AG04449 (cell line): ENCODE data around the gene PRSS50.
"Not testable (repeated sequence)": the region's sequence is repeated elsewhere in the genome, so short reads cannot be mapped to it uniquely, and the experiment has no call there.

Experiments
- CTCF ChIA-PET: fragments of 350-600 bp; formaldehyde crosslinking; extraction: SDS; loops from one replicate; lab custom pipeline; 2021; ENCODE audit warnings: antibody characterized with exemption; lab: Yijun Ruan, JAX
- POLR2A ChIA-PET: fragments of 400-600, 350-600 bp; formaldehyde crosslinking; extraction: SDS; loops from one replicate; lab custom pipeline; 2020; ENCODE audit warnings: antibody characterized with exemption, inconsistent platforms; lab: Yijun Ruan, JAX
- DNase-seq: peaks from one replicate; pipeline ENCODE4 v3.0.0-alpha.2; 2010; ENCODE audit warnings: low read depth, low spot score
- H3K4me3 ChIP-seq: 2 replicates; pipeline ENCODE4 v1.5.1; 2011; ENCODE audit warnings: low read depth, mild to moderate bottlenecking, control low read depth, low read length
- CTCF ChIP-seq: IDR thresholded peaks from one replicate; pipeline ENCODE4 v1.5.1; 2011; ENCODE audit warnings: mild to moderate bottlenecking, moderate library complexity, low read length, control low read depth, inconsistent platforms; ENCODE audit not compliant: insufficient read depth; ENCODE audit errors: missing control alignments

PRSS50 gene

GRCh38 chr3:46717447-46718231 is at the start of gene PRSS50:
Gene PRSS50 (minus strand): TSS chr3:46717869. CDS start chr3:46717824, 45 bp downstream.
- ChIA-PET POLR2A (no interaction called here), CTCF (interaction anchor here (1.0 to 4.0 kb wide), 3 partner anchors 10 to 11 kb away, joined by 3 to 29 read pairs (median 29); no protein-coding TSS in a partner anchor)
- no peak within 1 kb of the TSS for H3K4me3 ChIP-seq
- no peak for DNase-seq
- TF ChIP-seq CTCF = peak; percentile 22

GRCh38 chr3:46764206-46764605 is 46.5 kb upstream of the PRSS50 start:
- ChIA-PET CTCF (no interaction called here), POLR2A (no interaction called here)
- DNase-seq = no peak
- TF ChIP-seq CTCF = no peak
- H3K4me3 ChIP-seq = no peak overlapping the region

- ChIA-PET CTCF (no interaction called here), POLR2A (no interaction called here)
- no peak overlapping the region for H3K4me3 ChIP-seq
- DNase-seq = no peak
- no peak for TF ChIP-seq CTCF
Measured at GRCh38 chr3:46763178-46763577, 45.5 kb upstream of the PRSS50 start.

- CTCF ChIA-PET = no interaction called here
- POLR2A ChIA-PET = no interaction called here
- no peak for DNase-seq
- no peak overlapping the region for H3K4me3 ChIP-seq
- TF ChIP-seq CTCF = no peak
Measured at GRCh38 chr3:46759239-46760167, 41.8 kb upstream of the PRSS50 start.

- POLR2A ChIA-PET = no interaction called here
- no peak for DNase-seq
- H3K4me3 ChIP-seq = no peak overlapping the region
- CTCF ChIA-PET = no interaction called here
- TF ChIP-seq CTCF = no peak
Measured at GRCh38 chr3:46756642-46757041, 39.0 kb upstream of the PRSS50 start.

- TF ChIP-seq CTCF = no peak
- H3K4me3 ChIP-seq = no peak overlapping the region
- ChIA-PET POLR2A (no interaction called here), CTCF (no interaction called here)
- no peak for DNase-seq
Measured at GRCh38 chr3:46755646-46756045, 38.0 kb upstream of the PRSS50 start.

GRCh38 chr3:46753127-46753526 is 35.5 kb upstream of the PRSS50 start:
- H3K4me3 ChIP-seq, POLR2A ChIA-PET, DNase-seq: not testable (repeated sequence)
- CTCF ChIA-PET = interaction anchor here (1.0 kb wide), 1 partner anchor 24 kb away, joined by 3 read pairs; no protein-coding TSS in a partner anchor
